Measurements from ENCODE around the gene FHAD1. TPM values are rescaled to one million over a fixed set of nuclear protein-coding genes. Genes with fewer than 3 reads are reported as not detected.

The FHAD1 gene
- total and polyA plus RNA-seq, 2 donors (not counting 3 experiments of a cell fraction or from before 2014, with no cell fraction given) = 0.04 to 0.69 TPM

DNA sequence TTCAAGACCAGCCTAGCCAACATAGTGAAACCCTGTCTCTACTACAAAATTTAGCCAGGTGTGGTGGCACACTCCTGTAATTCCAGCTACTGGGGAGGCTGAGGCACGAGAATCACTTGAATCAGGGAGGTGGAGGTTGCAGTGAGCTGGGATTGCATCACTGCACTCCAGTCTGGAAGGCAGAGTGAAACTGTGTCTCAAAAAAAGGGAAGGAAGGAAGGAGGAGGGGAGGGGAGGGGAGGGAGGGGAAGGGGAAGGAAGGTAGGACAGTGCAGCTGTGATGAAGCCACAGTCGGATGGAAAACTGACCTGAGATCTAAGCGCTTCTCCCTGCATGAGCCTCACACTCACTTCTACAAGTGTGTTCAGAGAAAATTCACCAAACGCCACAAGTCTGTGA lies 22.0 kb upstream of the FHAD1 start:
- Histone ChIP-seq H2AFZ (ENCODE audit: low read depth, low read length) (no peak overlapping the region), H3K9me3 (replicated peaks; ENCODE audit: control insufficient read depth, insufficient read depth, low read length) (no peaks in the 10 kb centered on the region), H3K9me1 (replicated peaks; ENCODE audit: control insufficient read depth, extremely low read depth, insufficient read depth, low read length) (no peaks in the 10 kb centered on the region), H4K20me1 (replicated peaks; ENCODE audit: control insufficient read depth, extremely low read depth, insufficient read depth, low read length) (no peaks in the 10 kb centered on the region), H3K79me2 (ENCODE audit: control insufficient read depth, insufficient read depth, low read length) (no peaks in the 10 kb centered on the region), H3K36me3 (ENCODE audit: control insufficient read depth in 2 of 2, extremely low read depth in 1 of 2, insufficient read depth in 2 of 2, low read length in 2 of 2) (no peaks in the 10 kb centered on the region), H3K4me2 (ENCODE audit: insufficient read depth, low read length) (no peak overlapping the region), H3K27me3 (ENCODE audit: control insufficient read depth in 2 of 2, insufficient read depth in 2 of 2, low read length in 2 of 2) (no peaks in the 10 kb centered on the region), H3K4me3 (replicated peaks in 1 of 3; ENCODE audit: insufficient read depth in 1 of 3, low read depth in 1 of 3, low read length in 3 of 3) (no peak overlapping the region), H3K27ac (ENCODE audit: insufficient read depth, low read depth, low read length) (no peak overlapping the region), H3K9ac (replicated peaks; ENCODE audit: extremely low read depth, insufficient read depth, low read length) (no peak overlapping the region), H3K4me1 (ENCODE audit: control insufficient read depth, extremely low read depth, insufficient read depth, low read length) (peaks cover 12% of the 10 kb centered on the region)
- CTCF ChIA-PET = interaction anchor here (1.0 to 1.9 kb wide), 2 partner anchors 72 to 96 kb away, joined by 4 to 8 read pairs; no protein-coding TSS in a partner anchor
- TF ChIP-seq POLR2AphosphoS5 (IDR thresholded peaks at IDR 0.05; ENCODE audit: insufficient read depth, low read depth, low read length) = no peak
- TF ChIP-seq, protein P1, sequence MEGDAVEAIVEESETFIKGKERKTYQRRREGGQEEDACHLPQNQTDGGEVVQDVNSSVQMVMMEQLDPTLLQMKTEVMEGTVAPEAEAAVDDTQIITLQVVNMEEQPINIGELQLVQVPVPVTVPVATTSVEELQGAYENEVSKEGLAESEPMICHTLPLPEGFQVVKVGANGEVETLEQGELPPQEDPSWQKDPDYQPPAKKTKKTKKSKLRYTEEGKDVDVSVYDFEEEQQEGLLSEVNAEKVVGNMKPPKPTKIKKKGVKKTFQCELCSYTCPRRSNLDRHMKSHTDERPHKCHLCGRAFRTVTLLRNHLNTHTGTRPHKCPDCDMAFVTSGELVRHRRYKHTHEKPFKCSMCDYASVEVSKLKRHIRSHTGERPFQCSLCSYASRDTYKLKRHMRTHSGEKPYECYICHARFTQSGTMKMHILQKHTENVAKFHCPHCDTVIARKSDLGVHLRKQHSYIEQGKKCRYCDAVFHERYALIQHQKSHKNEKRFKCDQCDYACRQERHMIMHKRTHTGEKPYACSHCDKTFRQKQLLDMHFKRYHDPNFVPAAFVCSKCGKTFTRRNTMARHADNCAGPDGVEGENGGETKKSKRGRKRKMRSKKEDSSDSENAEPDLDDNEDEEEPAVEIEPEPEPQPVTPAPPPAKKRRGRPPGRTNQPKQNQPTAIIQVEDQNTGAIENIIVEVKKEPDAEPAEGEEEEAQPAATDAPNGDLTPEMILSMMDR (IDR thresholded peaks at IDR 0.05; ENCODE audit: extremely low read depth in 1 of 2, insufficient read depth in 1 of 2, low read depth in 1 of 2, low read length in 2 of 2) = no peak
- TF ChIP-seq JUN (IDR thresholded peaks at IDR 0.05; ENCODE audit: borderline replicate concordance, insufficient read depth, insufficient read length, low read depth) = no peak
- no peak for TF ChIP-seq GATA2 (IDR thresholded peaks at IDR 0.05; ENCODE audit: insufficient read depth, insufficient read length, low read depth, low read length)
- no peak for TF ChIP-seq FOS (IDR thresholded peaks at IDR 0.05; ENCODE audit: borderline replicate concordance, insufficient read depth, low read length)
- TF ChIP-seq, protein P2, sequence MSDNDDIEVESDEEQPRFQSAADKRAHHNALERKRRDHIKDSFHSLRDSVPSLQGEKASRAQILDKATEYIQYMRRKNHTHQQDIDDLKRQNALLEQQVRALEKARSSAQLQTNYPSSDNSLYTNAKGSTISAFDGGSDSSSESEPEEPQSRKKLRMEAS (IDR thresholded peaks at IDR 0.05; ENCODE audit: insufficient read depth, insufficient read length) = no peak
- no peak for TF ChIP-seq POLR2A (IDR thresholded peaks at IDR 0.05; ENCODE audit: low read depth, low read length)
- no peak for TF ChIP-seq EZH2 (IDR thresholded peaks at IDR 0.05; ENCODE audit: borderline replicate concordance, low read depth, low read length, severe bottlenecking)
- TF ChIP-seq MYC (IDR thresholded peaks at IDR 0.05; ENCODE audit: low read depth, low read length) = no peak
- no peak for FAIRE-seq
- intact Hi-C loops (cut with micrococcal nuclease) (no loop called here), dilution Hi-C loops (cut with MboI; ENCODE audit: extremely low pct_ligation_motif_present, low sequenced_read_pairs) (no loop called here)
- no TSS peak for BruUV-seq (replicated peaks)
- POLR2A ChIA-PET = no interaction called here
- no peak for DNase-seq (ENCODE audit: low read depth, low spot score)

All from endothelial cell of umbilical vein (primary cell).